ENCODE measurements around the gene PARVB.

PARVB gene

GRCh38 chr22:44136786-44137185, 112.7 kb downstream of the PARVB start:
- no peak for DNase-seq (ENCODE audit: low read depth)

DNA sequence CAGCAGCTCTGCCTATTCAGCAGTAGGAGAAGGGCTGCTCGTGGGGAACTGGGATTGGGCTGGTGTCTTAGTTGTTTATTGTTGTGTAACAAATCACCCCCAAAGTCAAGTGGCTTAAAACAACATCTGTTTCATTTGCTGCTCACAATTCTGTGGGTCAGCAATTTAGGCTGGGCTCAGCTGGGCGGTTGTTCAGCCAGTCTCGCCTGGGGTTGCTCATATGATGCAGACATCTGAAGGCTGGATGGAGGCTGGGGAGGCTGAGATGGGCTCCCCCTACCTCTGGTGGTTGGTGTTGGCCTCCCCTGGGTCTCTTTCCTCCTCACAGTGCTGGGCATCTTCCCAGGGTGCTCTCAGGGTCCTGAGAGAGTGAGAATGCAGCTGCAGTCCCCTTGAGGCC, 113.3 kb downstream of the PARVB start:
- no peak for DNase-seq (ENCODE audit: low read depth)

DNA sequence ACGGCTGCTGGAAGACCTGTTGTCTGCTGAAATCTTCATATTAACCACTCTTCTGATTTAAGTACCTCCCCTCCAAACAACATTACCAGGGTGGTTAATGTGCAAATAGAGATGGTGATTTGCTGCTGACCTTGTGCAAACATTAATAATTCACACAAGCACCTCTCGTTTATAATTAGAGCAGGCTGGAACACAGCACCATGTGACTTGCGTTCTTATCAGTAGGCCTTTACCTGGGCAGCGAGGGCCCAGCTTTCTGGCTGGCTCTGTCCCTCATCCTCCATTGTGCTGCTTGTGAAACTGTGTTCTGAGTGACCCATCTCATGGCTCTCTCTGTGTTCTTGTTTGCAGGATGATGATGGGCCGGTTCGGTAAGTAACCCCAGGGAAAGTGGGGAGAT, 115.7 kb downstream of the PARVB start:
- DNase-seq (ENCODE audit: low read depth), result no peak

GRCh38 chr22:44142421-44143104, 118.5 kb downstream of the PARVB start:
- no peak for DNase-seq (ENCODE audit: low read depth)

GRCh38 chr22:44143105-44143474, 119.0 kb downstream of the PARVB start:
- DNase-seq (ENCODE audit: low read depth), result no peak

DNA sequence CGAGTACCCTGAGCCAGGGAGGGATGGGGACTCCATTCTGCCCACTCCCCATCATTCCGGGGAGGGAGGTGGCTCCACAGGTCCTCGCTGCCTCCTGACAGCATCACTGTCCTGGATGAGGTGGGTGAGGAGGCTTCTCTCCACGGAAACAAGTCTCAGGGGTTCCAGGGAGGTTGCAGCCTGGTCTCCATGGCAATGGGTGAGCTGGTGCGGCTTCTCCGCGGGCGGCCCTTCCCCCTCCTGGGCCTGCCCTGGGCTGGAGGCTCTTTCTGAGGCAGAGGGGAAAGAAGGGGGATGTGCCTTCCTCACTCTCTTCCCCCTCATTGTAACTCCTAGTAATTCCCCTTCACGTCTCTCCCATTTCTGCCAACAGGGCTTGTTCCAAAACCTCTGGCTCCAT, 119.5 kb downstream of the PARVB start:
- no peak for DNase-seq (ENCODE audit: low read depth)

- no peak for DNase-seq (ENCODE audit: low read depth)
These were observed 120.0 kb downstream of the PARVB start for GRCh38 chr22:44144046-44144569.

DNA sequence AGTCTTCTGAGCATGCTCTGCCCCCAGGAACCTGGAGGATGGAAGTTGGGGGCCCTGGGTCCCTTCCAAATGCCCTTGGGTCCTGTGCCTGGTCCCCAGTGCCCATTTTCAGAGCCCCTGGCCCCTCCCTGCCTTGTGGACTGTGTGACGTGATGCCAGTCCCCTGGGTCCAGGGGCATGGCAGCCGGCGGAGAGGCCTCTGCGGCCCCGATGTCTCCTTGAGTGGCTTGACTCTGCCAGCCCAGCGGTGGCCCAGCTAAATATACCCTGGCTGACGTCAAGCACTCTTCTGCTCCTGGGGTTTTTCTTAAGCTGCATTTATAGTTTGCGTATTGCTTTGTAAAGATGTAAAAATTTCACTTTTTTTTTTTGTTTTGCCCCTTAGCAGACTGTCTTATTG, 121.4 kb downstream of the PARVB start:
- DNase-seq (ENCODE audit: low read depth), result no peak

DNA sequence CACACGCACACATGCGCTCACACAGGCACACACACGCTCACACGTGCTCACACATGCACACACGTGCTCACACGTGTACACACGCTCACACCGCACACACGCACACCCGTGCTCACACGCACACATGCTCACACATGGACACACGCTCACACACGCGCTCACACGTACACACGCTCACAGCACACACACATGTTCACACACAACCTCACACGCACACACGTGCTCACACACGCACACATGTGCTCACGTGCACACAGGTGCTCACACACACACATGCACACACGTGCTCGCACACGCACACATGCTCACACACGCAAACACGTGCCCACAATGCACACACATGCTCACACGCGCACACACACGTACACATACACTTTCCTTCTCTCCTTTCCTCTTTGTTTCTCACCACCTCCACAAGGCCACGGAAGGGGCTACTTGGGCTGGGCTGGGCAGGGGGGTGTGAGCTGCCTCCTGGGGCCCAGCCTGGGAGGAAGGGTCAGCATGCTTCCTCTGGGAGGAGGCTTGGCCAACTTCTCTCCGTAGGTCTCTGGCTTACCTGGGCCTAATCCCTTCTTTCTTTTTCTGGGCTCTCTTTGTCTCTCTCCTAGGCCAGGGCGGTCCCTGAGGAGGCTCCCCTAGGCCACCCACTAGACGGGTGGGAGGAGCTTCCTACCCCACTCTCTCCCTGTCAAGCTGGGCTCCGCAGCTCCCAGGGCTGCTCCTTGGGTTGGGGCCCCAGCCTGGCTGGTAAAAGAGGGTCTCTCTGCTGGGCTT, 122.2 kb downstream of the PARVB start:
- DNase-seq (ENCODE audit: low read depth), result no peak

DNA sequence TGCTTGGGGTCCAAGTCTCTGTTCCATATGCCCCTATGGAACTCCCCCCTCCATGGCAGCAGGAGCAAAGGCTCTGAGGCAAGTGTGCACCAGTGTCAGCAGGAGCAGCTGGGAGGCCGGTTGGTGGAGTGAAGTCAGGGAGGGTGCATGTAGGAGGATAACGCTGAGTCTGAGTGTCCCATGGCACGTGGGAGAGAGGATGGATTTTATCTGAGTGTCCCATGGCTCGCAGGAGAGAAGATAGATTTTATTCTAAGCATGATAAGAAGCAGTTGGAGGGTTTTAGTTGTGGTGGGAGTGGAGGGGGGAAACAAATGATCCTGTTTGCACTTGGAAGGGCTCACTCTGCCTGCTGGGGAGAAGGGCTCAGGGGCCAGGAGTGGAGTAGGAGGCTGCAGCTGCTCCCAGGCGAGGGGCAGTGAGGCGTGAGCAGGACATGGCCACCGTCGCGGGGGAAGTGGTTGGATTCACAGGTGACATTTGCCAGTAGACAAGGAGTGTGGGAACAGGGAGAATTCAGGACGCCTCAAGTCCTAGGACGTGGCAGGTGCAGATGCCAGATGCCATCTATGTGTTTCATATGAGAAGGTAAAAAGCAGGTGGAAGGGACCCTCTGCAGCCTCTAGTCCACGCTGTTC, 123.0 kb downstream of the PARVB start:
- DNase-seq (ENCODE audit: low read depth), result no peak

- no peak for DNase-seq (ENCODE audit: low read depth)
These were observed 123.9 kb downstream of the PARVB start for GRCh38 chr22:44147821-44148574.

DNA sequence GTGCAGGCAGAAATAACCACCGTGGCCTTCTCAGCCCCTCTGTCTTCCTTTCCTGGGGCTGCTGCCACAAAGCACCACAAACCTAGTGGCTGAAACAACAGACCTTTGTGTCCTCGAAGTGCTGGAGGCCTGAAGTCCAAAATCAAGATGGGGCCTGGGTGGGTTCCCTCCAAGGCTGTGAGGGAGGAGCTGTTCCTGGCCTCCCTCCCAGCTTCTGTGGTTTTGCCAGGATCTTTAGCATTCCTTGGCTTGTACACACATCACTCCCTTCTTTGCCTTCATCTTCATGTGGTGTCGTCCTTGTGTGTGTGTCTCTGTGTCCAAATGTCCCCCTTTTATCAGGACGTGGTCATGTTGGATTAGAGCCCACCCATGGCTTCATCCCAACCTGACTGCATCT, 127.6 kb downstream of the PARVB start:
- DNase-seq (ENCODE audit: low read depth), result no peak

- DNase-seq (ENCODE audit: low read depth), result no peak
These were observed 129.6 kb downstream of the PARVB start for GRCh38 chr22:44153710-44154109.

DNA sequence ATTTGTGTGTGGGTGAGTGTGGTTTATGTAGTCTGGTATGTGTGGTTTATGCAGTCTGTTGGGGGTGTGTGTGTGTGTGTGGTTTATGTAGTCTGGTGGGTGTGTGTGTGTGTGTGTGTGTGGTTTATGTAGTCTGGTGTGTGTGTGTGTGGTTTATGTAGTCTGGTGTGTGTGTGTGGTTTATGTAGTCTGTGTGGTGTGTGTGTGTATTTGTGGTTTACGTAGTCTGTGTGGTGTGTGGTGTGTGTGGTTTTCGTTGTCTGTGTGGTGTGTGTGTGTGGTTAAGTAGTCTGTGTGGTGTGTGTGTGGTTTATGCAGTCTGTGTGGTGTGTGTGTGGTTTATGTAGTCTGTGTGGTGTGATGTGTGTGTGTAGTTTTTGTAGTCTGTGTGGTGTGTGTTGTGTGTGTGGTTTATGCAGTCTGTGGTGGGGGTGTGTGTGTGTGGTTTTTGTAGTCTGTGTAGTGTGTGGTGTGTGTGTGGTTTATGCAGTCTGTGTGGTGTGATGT, 130.4 kb downstream of the PARVB start:
- DNase-seq (ENCODE audit: low read depth), result no peak

- DNase-seq (ENCODE audit: low read depth), result no peak
These were observed 131.0 kb downstream of the PARVB start for GRCh38 chr22:44155115-44155514.

- no peak for DNase-seq (ENCODE audit: low read depth)
These were observed 134.0 kb downstream of the PARVB start for GRCh38 chr22:44157916-44158618.

- no peak for DNase-seq (ENCODE audit: low read depth)
These were observed 134.7 kb downstream of the PARVB start for GRCh38 chr22:44158816-44159215.

DNA sequence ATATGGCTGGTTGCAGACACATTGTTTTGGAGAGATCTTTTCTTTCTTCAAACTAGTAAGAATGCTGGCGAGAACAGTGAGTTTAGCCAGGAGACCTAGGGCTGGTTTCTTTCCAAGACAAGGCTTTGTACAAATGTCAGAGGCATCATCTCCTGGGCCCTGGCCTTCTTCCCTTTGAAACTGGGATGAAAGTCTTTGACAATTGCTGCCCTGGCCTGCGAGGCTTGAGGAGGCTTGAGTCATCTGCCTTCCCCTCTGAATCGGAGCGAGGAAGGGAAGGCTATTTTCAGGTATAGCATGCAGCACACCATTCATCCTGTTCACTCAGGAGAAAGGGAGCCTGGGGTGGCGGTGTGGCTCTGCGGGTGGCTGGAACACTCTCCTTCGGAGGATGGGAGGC, 135.1 kb downstream of the PARVB start:
- no peak for DNase-seq (ENCODE audit: low read depth)

DNA sequence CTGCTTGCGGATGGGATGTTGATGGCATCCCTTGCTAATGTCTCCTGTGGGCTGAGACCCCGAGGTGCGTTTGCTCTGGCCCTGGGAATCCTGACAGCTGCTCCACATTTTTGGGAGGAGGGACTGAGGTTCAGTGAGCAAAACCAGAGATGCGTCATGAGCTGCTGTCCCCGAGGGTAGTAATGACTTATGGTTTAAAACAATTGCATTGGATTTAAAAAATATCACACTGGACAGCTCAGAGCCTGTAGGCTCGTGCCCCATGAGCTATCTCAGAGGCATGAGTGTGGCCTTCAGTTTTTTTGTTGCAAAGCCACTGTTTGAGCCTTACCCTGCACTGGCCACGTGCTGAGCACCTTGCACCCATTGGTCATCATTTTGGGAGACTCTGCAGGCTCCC, 135.7 kb downstream of the PARVB start:
- no peak for DNase-seq (ENCODE audit: low read depth)

- no peak for DNase-seq (ENCODE audit: low read depth)
These were observed 136.3 kb downstream of the PARVB start for GRCh38 chr22:44160421-44160820.

DNA sequence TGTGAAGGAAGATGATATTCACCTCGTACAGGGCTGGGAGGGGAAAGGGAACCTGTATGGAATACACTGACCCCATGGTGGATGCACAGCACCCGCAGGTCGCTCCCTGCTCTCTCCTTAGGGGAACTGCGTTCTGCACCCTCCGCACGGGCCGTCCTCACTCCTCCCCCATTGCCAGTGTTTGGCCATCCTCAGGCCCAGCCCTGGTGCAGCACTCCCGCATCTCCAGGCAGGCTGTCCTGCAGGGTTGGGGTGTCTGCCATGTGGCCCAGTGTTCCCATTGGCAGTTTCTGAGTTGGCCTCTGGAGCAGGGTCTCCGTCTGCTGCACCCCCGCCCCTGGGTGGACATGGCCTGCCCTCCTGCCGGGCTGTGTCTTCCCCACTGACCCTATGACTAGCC, 137.6 kb downstream of the PARVB start:
- DNase-seq (ENCODE audit: low read depth), result no peak

GRCh38 chr22:44162960-44163359, 138.9 kb downstream of the PARVB start:
- no peak for DNase-seq (ENCODE audit: low read depth)
